NCI-H1417 (cell line): ENCODE data around the gene PRIMA1.

Source experiments
- DNase-seq, 3 experiments: peaks; one replicate each; lab custom pipeline; 2025; lab: John Stamatoyannopoulos, UW

Gene PRIMA1

DNA sequence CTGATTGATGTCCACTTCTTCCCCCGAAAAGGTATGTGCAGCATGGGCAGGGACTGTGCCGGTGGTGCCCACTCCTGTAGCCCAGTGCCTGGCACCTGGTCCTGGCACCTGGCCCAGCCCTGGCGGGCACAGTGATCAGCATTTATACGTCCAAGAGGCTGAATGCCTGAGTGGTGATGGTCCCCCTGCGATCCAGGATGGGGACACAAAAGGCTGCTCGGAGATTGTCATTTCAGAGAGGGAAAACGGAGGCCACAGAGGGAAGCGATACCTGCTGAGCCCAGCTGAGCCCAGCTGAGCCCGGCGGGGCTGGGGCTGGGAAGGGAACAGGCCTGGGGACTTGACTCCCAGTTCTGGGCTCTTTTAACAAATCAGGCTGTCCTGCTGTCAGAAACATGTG is 55.8 kb downstream of the PRIMA1 start:
- DNase-seq = no peak

DNA sequence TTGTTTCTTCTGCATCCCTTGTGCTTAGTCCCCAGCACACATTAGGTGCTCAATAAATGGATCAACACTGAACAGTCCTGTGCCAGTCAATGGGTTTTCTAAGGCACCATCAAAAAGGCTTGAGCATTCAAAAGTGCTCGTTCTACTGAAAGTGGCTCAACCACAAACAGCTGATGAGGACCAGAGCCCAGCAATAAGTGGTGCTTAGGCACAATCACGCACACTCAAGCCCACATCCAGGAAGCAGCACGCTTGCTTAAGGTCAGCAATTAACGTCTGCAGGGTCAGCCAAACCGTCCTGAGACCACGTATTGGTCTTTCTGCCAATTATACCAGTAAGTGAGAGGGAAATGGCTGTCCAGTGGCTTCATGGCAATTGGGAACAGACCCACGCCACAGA is 56.5 kb downstream of the PRIMA1 start:
- peak in 2 of 3 experiments; percentile 49 to 73 for DNase-seq

DNA sequence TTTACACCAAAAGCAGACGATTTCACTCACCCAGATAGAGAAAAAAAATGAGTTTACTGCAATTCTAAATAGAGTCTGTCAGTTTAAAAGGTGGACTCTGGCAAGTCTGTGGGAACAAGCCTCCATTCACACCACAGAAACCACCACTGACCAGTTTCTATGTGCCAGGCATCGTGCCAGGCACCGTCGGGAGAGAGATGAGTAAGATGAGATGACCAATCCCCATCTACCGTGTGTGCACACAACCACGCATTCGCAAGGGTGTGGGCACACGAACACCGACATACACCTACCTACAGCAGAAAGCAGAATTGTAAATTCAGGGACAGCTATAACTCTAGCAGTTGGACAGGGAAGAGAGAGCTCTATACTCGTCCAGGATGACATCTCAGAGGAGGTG is 58.3 kb downstream of the PRIMA1 start:
- DNase-seq = no peak

DNA sequence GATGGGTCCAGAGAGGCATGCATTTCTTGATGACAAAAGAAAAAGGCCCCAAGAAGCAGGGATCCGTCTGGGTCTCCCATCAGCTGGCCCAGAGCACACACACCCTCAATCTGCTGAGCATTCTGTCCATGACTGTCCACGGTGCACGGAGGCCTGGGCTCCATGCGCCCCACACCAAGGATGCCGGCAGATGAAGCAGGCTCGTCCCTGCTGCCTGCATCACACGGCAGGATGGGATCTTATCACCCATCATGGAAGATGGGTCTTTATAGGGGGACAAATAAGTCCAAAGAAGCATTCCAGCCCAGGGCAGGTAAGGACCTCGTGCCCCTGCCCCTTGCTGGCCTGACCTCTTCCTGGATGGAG is 59.7 kb downstream of the PRIMA1 start:
- no peak for DNase-seq

- DNase-seq = no peak
Measured at GRCh38 chr14:93727917-93728650, 60.2 kb downstream of the PRIMA1 start.

- DNase-seq = no peak
Measured at GRCh38 chr14:93727039-93727740, 61.1 kb downstream of the PRIMA1 start.

DNA sequence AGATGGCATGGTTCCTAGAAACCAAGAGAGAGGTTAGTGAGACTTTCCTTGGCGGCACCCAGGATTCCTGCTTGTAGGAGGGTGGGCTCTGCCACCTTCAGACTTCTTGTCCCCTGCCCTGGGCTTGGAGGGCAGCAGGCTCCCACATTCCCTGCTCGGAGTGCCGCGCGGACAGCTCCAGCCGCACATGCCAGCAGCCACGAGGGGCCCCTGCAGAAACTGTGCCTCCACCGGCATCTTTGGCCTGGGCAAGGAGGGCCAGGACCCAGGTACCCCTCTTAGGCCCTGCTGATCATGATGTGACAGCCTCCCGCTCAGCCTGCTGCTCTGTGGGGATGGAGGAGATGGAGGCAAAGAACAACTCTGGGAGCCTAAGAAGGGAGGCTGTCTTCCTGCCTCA is 62.3 kb downstream of the PRIMA1 start:
- DNase-seq = no peak

GRCh38 chr14:93725002-93725582 is 63.2 kb downstream of the PRIMA1 start:
- DNase-seq = no peak

DNA sequence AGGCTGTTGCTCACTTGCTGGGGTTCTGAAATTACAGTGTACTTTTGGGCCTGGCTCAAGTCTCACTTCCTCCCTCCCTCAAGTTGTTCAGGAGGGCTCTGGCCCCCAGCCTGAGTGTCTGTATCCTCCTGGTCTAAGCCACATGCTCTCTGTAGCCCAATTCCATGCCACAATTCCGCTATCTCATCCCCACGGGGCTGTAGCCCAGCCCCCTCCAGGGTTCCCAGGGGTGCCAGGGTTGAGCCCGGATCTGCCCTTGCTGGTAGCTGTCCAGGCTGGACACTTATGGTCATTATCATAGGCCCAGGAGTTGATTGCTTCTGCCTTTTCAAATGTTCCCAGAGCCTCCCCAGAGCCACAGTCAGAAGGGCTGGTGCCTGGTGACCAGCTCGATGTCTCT is 65.3 kb downstream of the PRIMA1 start:
- no peak for DNase-seq

- DNase-seq = no peak
Measured at GRCh38 chr14:93720981-93721483, 67.3 kb downstream of the PRIMA1 start.

DNA sequence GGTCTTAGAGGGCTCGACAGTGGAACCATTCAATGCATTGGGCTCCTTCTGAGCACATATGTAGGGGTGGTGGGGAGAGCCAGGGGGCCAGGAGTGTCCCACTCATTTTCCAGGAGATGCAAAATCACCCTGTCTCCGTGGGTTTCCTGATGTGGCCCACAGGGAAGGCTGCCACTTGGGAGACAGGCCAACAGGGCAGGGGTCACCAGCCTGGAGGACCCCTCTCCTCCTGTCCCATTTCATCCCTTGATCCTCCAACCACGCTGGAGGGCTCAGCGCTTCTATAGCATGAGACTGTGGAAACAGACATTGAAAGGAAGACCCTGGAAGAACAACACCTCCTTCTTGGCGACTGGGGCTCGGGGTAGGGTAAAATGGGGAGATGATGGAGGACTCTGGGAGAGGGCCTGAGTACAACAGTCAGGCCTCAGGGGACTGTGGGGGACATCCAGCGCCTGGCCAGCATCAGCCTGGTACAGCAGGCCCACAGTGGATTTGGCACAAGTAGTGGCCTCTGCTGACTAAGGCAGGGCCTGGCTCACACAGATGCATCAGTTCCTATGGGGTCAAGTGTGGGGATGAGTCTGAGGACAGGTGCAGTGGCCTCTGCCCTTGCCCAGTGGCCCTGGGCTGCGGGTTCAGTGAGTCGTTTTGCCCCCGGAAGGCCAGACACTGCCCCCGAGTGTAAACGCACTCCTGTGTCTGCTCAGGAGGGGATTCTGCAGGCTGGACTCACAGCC is 68.0 kb downstream of the PRIMA1 start:
- DNase-seq = no peak

DNA sequence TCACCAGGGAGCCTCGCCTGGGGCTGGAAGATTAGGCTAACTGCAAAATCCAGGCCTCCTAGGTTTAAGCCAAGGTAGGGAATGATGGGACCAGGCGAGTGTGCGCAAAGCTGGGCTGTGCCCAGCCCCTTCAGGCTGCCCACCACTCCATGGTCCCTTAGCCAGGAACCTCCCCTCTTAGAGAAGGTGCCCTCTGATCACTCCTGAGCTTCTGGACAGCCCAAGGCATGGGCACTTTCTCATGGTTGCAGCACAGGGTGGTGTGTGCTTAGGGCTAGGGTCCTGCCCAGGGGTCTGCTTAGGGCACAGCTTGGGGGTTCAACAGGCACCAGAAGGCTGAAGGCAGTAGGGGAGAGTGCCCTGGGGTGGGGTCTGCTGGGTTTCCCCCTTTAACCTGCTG is 69.0 kb downstream of the PRIMA1 start:
- DNase-seq = no peak

- no peak for DNase-seq
Measured at GRCh38 chr14:93717668-93718320, 70.5 kb downstream of the PRIMA1 start.

GRCh38 chr14:93716746-93717667 is 71.3 kb downstream of the PRIMA1 start:
- no peak for DNase-seq

- no peak for DNase-seq
Measured at GRCh38 chr14:93716002-93716745, 72.1 kb downstream of the PRIMA1 start.

GRCh38 chr14:93715279-93715927 is 72.9 kb downstream of the PRIMA1 start:
- DNase-seq = no peak

DNA sequence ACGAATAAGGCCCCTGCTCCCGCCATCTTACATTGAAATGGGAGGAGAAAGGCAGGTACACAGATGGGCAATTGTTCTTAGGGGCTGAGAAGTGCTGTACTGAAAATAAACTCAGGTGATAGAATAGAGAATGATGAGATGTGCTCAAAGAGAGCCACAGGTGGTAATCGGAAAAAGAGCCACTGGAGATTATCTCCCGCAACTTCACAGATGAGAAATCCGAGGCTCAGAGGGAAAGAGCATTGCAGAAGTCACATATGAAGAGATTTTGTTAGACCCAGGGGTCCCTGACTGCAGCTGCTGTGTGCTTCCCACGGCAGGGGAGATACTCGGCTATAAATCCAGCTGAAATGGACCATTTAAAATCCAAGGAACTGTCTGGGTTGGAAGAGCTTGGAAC is 73.7 kb downstream of the PRIMA1 start:
- DNase-seq = peak in 1 of 3 experiments; percentile 9

DNA sequence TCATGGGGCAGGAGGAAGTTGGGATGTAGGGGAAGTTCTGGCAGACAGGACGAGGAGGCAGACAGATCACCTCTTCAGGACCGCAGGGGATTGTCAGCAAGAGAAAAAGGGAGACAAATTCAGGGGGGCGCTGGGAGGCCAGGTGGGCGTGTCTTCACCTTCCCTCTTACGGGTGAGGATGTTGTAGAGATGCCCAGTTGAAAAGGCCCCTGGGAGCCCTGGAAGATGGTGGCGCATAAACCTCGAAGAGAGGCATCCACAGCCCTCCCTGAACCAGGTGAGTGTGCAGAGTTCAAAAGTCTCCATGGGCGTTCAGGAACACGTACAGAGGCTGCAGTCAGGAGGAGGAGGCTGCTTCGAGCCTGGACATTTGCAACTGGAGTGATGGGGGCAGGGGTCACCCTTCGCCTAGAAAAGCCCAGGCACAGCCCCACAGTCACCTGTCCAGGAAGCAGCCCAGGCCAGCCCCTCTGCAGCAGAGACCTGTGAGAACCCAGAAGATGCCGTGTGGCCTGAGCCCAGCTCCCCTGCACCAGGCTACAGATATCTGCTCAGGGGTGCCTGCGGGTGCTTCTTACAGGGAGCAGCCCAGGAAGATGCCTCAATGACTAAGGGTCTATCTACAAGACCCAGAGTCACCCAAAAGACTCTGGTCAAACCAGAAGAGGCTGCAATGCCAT is 74.4 kb downstream of the PRIMA1 start:
- DNase-seq = no peak
